ENCODE measurements around the gene CLCF1. TPM values are rescaled to one million over a fixed set of nuclear protein-coding genes. Genes with fewer than 3 reads are reported as not detected.
A peak's percentile ranks its signal among the peaks of the same experiment; 100 is the strongest.

The CLCF1 gene
- total RNA-seq, 3 donors from 2014 or later (not counting 1 experiment from before 2014, with no cell fraction given), result 9.8 to 13.4 (median 10.3) TPM

DNA sequence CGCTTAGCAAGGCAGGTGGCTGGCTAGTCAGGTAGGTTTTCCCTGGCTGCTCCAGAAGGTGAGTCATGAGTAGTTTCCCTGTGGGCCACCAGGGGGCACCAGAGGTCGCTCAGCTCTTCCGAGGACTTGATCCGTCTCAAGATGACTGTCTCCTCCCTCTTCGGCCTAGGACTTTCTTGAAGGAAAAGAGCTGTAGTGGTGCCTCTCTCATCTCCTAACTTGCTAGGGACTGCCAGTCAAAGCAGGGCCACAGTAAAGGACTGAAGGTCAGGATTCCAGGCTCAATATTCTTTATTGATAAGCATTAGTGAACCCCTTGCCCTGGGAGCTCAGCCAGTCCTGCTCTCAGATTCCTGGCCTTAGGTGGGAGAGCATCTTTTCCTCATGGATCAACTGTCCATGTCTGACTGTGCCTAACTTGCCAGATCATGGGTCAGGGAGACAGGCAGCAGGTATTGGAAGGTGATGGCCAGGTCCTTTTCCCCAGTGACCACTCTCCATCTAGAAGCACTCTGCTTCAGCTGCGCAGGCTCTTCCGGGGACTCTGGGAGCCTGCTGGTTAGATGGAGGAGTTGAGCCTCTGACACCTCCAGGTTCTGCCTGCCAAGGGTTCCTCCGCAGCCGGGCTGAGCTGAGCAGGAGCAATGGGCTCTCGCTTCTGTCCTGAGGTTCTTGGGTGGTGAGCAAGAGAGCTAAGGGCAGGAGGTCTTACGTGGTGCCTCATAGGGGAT, 22.0 kb downstream of the CLCF1 start:
- intact Hi-C loops (cut with micrococcal nuclease), result loop anchor here (1.0 kb wide), 1 partner anchor 31 kb away; no protein-coding TSS in a partner anchor
- no peaks in the 10 kb centered on the region for H3K9me3 ChIP-seq (ENCODE audit: control insufficient read depth, insufficient read depth, low read length)
- DNase-seq, result peak; percentile 67 to 93
- no peak overlapping the region for H3K4me3 ChIP-seq (ENCODE audit: low read length)
- peak overlapping the region; percentile 72 for H3K4me3 Mint-ChIP-seq
- TF ChIP-seq CTCF (IDR thresholded peaks at IDR 0.05), result peak; percentile 92
- H3K27me3 ChIP-seq (ENCODE audit: control insufficient read depth, insufficient read depth, low read length), result no peaks in the 10 kb centered on the region
- H3K36me3 ChIP-seq (ENCODE audit: control insufficient read depth, insufficient read depth, low read length), result no peaks in the 10 kb centered on the region
- H3K27me3 Mint-ChIP-seq (ENCODE audit: low read depth in 2 of 2), result no peaks in the 10 kb centered on the region
- peak overlapping the region; percentile 64 to 99 for H3K27ac Mint-ChIP-seq
- peaks cover 16 to 37% of the 10 kb centered on the region in 2 donors for H3K4me1 Mint-ChIP-seq
- peak overlapping the region; percentile 51 for H3K27ac ChIP-seq (ENCODE audit: low read length)
- no peaks in the 10 kb centered on the region for H3K9me3 Mint-ChIP-seq
- peaks cover 58% of the 10 kb centered on the region for H3K4me1 ChIP-seq (ENCODE audit: control insufficient read depth, insufficient read depth, low read length)
- no peaks in the 10 kb centered on the region for H3K36me3 Mint-ChIP-seq
- ATAC-seq, result peak in 1 of 3 donors; percentile 13
- 56% methylated on average over 11 of the region's 11 CpGs for WGBS (ENCODE audit: insufficient coverage)

- Histone ChIP-seq H3K27ac (ENCODE audit: low read length) (no peak overlapping the region), H3K36me3 (ENCODE audit: control insufficient read depth, insufficient read depth, low read length) (no peaks in the 10 kb centered on the region), H3K27me3 (ENCODE audit: control insufficient read depth, insufficient read depth, low read length) (no peaks in the 10 kb centered on the region), H3K9me3 (ENCODE audit: control insufficient read depth, insufficient read depth, low read length) (no peaks in the 10 kb centered on the region), H3K4me1 (ENCODE audit: control insufficient read depth, insufficient read depth, low read length) (peaks cover 43% of the 10 kb centered on the region), H3K4me3 (ENCODE audit: low read length) (no peak overlapping the region)
- Mint-ChIP-seq H3K4me1 (peaks cover 16 to 39% of the 10 kb centered on the region in 2 donors), H3K4me3 (no peak overlapping the region), H3K27me3 (ENCODE audit: low read depth in 2 of 2) (no peaks in the 10 kb centered on the region), H3K36me3 (no peaks in the 10 kb centered on the region), H3K27ac (no peak overlapping the region), H3K9me3 (no peaks in the 10 kb centered on the region)
- intact Hi-C loops (cut with micrococcal nuclease), result no loop called here
- WGBS (ENCODE audit: insufficient coverage), result 77% methylated on average over 4 of the region's 4 CpGs
- no peak for DNase-seq
- no peak for TF ChIP-seq CTCF (IDR thresholded peaks at IDR 0.05)
- ATAC-seq, result no peak
Measured at GRCh38 chr11:67349928-67350465, 23.4 kb downstream of the CLCF1 start.

DNA sequence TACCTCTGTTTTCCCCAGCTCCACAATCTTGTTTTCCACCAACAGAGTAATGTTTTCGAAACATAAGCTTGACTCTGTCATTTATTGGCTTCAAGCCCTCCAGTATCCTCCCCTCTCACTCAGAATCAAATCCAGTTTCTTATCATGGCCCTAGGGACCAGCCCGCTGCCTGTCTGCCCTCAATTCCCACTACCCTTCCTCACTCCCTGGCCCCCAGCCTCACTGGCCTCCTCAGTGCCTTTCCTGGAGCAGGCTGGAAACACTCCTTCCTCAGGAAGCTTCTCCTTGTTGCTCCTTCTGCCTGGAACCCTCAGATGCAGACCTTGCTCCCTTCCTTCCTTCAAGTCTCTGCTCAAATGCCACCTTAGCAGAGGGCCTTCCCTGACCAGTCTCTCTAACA, 23.9 kb downstream of the CLCF1 start:
- DNase-seq (no peak), ATAC-seq (no peak)
- no peak overlapping the region for H3K27ac ChIP-seq (ENCODE audit: low read length)
- no peak overlapping the region for H3K4me3 Mint-ChIP-seq
- H3K36me3 ChIP-seq (ENCODE audit: control insufficient read depth, insufficient read depth, low read length), result no peaks in the 10 kb centered on the region
- TF ChIP-seq CTCF (IDR thresholded peaks at IDR 0.05), result no peak
- H3K4me1 Mint-ChIP-seq, result peaks cover 16 to 39% of the 10 kb centered on the region in 2 donors
- H3K27me3 ChIP-seq (ENCODE audit: control insufficient read depth, insufficient read depth, low read length), result no peaks in the 10 kb centered on the region
- no peaks in the 10 kb centered on the region for H3K27me3 Mint-ChIP-seq (ENCODE audit: low read depth in 2 of 2)
- no peaks in the 10 kb centered on the region for H3K9me3 Mint-ChIP-seq
- no peak overlapping the region for H3K27ac Mint-ChIP-seq
- H3K4me1 ChIP-seq (ENCODE audit: control insufficient read depth, insufficient read depth, low read length), result peaks cover 38% of the 10 kb centered on the region
- 96% methylated on average over 2 of the region's 2 CpGs for WGBS (ENCODE audit: insufficient coverage)
- H3K36me3 Mint-ChIP-seq, result no peaks in the 10 kb centered on the region
- H3K9me3 ChIP-seq (ENCODE audit: control insufficient read depth, insufficient read depth, low read length), result no peaks in the 10 kb centered on the region
- H3K4me3 ChIP-seq (ENCODE audit: low read length), result no peak overlapping the region
- intact Hi-C loops (cut with micrococcal nuclease), result no loop called here

All from natural killer cell (primary cell).